ENCODE measurements around the gene LSM5.

LSM5 gene

DNA sequence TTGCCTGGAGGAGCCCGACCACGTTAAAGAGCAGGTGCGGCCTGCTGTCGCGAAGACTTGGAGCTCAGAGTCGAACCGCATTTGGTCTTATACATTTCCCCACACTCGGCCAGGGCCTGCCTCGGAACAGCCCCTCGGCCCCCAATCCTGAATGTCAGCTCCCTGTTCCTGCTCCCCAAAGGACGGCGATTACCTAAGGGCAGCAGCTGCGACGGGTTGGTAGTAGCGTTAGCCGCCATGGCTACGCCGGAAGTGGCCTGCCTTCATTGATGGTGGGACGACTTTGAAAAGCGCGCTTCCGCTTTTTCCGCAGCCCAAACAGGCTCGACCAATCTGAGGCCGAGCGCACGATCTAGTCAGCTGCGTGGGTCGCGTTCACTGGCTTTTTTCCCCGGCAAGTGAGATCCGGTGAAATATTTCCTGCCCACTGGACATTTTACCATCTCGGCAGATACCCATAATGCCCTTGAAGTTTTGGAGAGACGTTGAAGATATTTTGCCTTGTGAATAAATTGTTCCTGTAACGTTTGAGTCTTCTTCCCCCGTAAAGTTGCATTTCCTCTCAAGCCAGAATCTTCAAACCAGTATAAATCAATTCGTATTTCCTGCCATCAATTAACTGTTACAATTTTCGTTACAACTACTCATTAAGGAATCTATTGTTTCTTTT, at the start of gene LSM5:
Gene LSM5, minus strand, starts transcription at position 254 of the 670 bp plus-strand sequence. Its CDS starts 15 bp downstream, at position 239.
- Mint-ChIP-seq H3K27me3 (no peaks in the 10 kb centered on the region), H3K4me3 (peak within 1 kb of the TSS; percentile 98), H3K4me1 (peaks cover 16% of the 10 kb centered on the region)

DNA sequence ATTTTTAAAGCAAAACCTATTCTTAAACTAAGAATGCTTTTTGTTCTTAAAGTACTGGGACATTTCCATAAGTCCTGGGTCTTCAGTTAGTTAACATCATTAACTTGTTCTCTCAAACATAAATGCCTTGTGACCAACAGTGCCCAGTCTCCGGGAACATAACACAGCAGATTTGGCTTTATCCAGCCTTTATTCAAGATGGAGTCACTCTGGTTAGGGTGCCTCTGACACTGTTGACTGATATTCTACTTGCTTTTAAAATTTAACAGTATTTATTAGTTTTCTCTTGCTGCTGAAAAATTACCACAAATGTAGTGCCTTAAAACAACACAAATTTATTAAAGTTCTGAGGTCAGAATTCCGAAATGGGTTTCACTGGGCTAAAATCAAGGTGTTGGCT, 49.2 kb upstream of the LSM5 start:
- Mint-ChIP-seq H3K4me1 (peaks cover 8% of the 10 kb centered on the region), H3K36me3 (peaks cover 3% of the 10 kb centered on the region), H3K27ac (peak overlapping the region; percentile 45)

More for the DNA sequence above, at the start of gene LSM5:
- Mint-ChIP-seq H3K36me3 (peaks cover 10% of the 10 kb centered on the region), H3K27ac (peak within 1 kb of the TSS; percentile 98), H3K9me3 (no peaks in the 10 kb centered on the region)
- DNase-seq (ENCODE audit: low spot score in 2 of 2) (peak; percentile 82 to 84), ATAC-seq (ENCODE audit: low read depth) (peak; percentile 78)

DNA sequence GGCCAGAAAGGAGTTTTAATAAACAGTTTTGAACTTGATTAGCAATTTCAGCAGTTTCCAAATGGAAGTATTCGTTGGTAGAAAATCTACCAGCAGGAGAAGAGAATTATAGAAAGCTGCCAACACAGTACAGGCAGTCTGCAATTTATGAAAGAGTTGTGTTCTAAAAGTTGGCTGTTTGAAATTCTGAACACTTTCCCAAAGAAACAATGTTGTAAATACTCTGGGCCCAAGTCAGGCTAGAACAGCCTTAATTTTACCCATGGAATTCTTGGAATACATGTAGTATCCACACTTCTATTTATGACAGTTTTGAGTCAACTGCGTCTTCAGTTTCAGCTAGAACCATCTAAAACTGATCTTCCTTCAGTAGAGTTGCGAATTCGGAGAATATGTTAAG, 47.6 kb upstream of the LSM5 start:
- DNase-seq (ENCODE audit: low spot score in 2 of 2), result no peak
- H3K4me1 Mint-ChIP-seq, result peaks cover 8% of the 10 kb centered on the region
- ATAC-seq (ENCODE audit: low read depth), result no peak
- no peaks in the 10 kb centered on the region for H3K9me3 Mint-ChIP-seq
- H3K36me3 Mint-ChIP-seq, result no peaks in the 10 kb centered on the region
- H3K27me3 Mint-ChIP-seq, result no peaks in the 10 kb centered on the region
- H3K4me3 Mint-ChIP-seq, result no peak overlapping the region
- H3K27ac Mint-ChIP-seq, result no peak overlapping the region

More for the DNA sequence above, 49.2 kb upstream of the LSM5 start:
- H3K4me3 Mint-ChIP-seq, result no peak overlapping the region
- ATAC-seq (ENCODE audit: low read depth) (no peak), DNase-seq (ENCODE audit: low spot score in 2 of 2) (no peak)
- H3K27me3 Mint-ChIP-seq, result no peaks in the 10 kb centered on the region
- H3K9me3 Mint-ChIP-seq, result no peaks in the 10 kb centered on the region

DNA sequence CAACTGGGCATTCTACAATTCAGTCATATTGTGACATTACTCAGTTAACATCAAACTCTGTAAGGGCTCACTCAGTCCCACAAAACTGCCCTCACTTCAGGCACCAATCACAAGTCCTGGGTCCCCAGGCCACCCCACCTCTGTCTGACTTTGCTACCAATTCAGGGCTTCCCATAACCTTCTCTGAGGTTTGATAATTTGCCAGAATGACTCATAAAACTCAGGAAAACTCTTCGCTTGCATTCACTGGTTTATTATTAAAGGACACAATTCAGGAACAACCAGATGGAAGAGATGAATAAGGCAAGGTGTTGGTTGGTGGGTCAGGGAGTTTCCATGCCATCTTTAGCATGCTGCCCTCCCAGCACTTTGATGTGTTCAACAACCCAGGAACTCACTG, 46.4 kb upstream of the LSM5 start:
- peaks cover 8% of the 10 kb centered on the region for H3K4me1 Mint-ChIP-seq
- no peak for DNase-seq (ENCODE audit: low spot score in 2 of 2)

DNA sequence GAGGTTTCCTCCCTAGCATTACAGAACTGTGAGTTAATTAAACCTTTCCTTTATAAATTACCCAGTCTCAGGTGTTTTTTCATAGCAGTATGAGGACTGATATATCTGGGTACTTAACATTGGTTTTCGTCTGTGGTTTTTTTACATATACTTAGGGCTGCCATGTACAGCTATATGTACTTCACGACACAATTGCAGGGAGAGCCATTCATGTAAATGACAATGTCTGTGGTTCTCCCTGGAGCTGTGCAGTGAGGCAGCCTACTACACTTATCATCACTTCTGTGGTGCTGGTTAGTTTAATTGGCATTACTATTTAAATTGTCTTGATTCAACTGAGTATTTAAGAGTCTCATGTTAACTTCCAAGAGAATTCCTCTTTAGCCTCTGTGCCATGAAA, 45.8 kb upstream of the LSM5 start:
- Mint-ChIP-seq H3K27ac (peak overlapping the region; percentile 17), H3K36me3 (peaks cover 3% of the 10 kb centered on the region), H3K4me3 (no peak overlapping the region), H3K27me3 (no peaks in the 10 kb centered on the region), H3K9me3 (no peaks in the 10 kb centered on the region), H3K4me1 (peaks cover 8% of the 10 kb centered on the region)
- ATAC-seq (ENCODE audit: low read depth) (no peak), DNase-seq (ENCODE audit: low spot score in 2 of 2) (no peak)

More for the DNA sequence above, 46.4 kb upstream of the LSM5 start:
- peak overlapping the region; percentile 38 for H3K27ac Mint-ChIP-seq
- no peaks in the 10 kb centered on the region for H3K36me3 Mint-ChIP-seq
- no peaks in the 10 kb centered on the region for H3K27me3 Mint-ChIP-seq
- H3K4me3 Mint-ChIP-seq, result no peak overlapping the region
- no peaks in the 10 kb centered on the region for H3K9me3 Mint-ChIP-seq
- no peak for ATAC-seq (ENCODE audit: low read depth)

DNA sequence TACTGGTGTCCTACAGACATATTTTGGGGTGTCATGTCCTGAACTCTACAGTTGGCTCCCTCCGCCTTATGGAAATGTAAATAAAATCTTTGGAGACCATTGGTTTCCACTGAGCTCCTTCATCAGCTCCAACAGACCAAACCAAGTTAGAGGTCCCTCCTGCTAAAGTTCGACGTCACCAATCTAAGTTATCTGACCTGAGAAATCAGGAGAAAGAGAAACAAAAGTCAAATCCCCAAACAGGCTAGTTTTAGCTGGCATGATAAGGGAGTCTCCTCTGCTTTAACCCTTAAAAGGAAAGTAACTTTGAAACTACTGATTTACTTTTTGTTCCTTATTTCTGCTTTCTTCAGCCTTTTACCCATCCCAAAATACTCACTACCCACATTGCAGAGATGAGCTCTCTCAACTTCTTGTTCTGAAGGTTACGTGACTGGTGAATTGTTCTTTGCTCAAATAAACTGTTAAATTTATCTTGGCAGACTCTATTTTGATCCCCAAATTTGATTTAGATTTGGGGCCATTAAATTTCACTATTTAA, 45.1 kb upstream of the LSM5 start:
- DNase-seq (ENCODE audit: low spot score in 2 of 2), result no peak

DNA sequence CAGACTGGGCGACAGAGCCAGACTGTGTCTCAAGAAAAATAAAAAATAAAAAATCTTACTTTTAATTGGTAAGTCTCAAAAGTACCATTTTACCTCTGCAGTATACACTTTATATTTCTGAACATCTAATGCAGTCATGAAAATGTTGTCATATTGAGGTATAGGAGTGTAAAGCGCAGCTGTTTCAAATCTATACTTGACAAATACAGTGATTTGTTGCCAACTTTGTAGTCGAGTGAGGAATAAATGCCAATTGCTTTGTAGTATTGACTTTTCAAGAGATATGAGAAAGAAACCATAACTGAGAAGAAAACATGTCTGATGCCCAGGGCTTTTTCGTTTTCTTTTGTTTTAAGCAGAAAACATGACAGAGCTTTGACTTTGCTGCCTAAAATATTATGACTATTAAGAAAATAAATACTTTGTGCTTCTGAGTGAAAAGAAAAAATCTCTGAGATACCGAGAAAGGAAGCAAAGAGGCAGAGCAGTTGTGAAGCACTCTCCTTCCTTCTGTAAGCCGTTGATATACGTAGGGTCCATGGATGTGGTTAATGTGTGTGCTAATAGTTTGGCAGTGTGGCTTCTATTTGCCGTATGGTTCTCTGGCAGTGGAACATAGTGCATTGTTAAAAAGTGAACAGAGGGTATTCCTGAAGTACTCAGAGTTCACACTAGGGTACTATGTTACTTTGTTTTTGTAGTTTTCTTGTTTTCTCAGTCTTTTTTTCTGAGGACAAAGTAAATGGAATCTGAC, 43.3 kb upstream of the LSM5 start:
- Mint-ChIP-seq H3K36me3 (peaks cover 3% of the 10 kb centered on the region), H3K9me3 (no peaks in the 10 kb centered on the region), H3K4me1 (peaks cover 6% of the 10 kb centered on the region), H3K4me3 (no peak overlapping the region), H3K27me3 (no peaks in the 10 kb centered on the region), H3K27ac (no peak overlapping the region)
- ATAC-seq (ENCODE audit: low read depth), result no peak
- no peak for DNase-seq (ENCODE audit: low spot score in 2 of 2)

More for the DNA sequence above, 45.1 kb upstream of the LSM5 start:
- Mint-ChIP-seq H3K27me3 (no peaks in the 10 kb centered on the region), H3K9me3 (no peaks in the 10 kb centered on the region), H3K4me1 (peaks cover 7% of the 10 kb centered on the region), H3K4me3 (no peak overlapping the region), H3K27ac (peak overlapping the region; percentile 50), H3K36me3 (peaks cover 3% of the 10 kb centered on the region)
- ATAC-seq (ENCODE audit: low read depth), result no peak

DNA sequence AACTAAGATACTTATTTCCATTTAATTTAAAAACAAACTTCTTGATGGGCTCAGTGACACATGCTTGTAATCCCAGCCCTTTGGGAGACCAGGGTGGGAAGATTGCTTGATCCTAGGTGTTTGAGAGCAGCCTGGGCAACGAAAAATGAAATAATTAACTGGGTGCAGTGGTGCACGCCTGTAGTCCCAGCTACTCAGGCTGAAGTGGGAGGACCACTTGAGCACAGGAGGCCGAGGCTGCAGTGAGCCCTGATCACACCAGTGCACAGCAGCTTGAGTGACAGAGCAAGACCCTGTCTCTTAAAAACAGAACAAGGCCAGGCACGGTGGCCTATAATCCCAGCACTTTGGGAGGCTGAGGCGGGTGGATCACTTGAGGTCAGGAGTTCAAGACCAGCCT, 42.5 kb upstream of the LSM5 start:
- H3K27ac Mint-ChIP-seq, result no peak overlapping the region
- no peaks in the 10 kb centered on the region for H3K9me3 Mint-ChIP-seq
- H3K4me1 Mint-ChIP-seq, result peaks cover 6% of the 10 kb centered on the region
- H3K27me3 Mint-ChIP-seq, result no peaks in the 10 kb centered on the region
- H3K4me3 Mint-ChIP-seq, result no peak overlapping the region
- H3K36me3 Mint-ChIP-seq, result peaks cover 3% of the 10 kb centered on the region
- ATAC-seq (ENCODE audit: low read depth), result no peak
- DNase-seq (ENCODE audit: low spot score in 2 of 2), result no peak

DNA sequence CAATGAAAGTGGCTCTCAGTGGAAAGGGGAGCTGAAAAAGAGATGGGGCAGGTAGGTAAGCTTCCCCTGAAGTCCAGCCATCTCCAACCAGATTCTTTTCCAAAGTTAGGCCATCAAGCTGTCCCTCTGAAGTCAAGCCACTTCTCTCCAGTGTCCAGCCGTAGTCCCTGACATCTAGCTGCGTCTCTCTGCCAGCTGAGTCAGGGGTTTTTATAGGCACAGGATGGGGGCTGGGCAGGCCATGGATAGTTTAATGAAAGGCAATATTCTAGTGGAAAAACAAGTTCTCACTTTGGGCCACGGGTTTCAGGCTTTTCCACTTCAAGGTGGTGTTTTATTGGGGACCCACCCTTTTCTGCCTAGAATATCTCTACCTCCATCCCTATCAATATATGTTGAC, 41.9 kb upstream of the LSM5 start:
- peaks cover 6% of the 10 kb centered on the region for H3K4me1 Mint-ChIP-seq
- no peaks in the 10 kb centered on the region for H3K9me3 Mint-ChIP-seq
- no peak for ATAC-seq (ENCODE audit: low read depth)
- H3K27ac Mint-ChIP-seq, result no peak overlapping the region
- DNase-seq (ENCODE audit: low spot score in 2 of 2), result no peak
- H3K36me3 Mint-ChIP-seq, result peaks cover 3% of the 10 kb centered on the region
- no peaks in the 10 kb centered on the region for H3K27me3 Mint-ChIP-seq
- no peak overlapping the region for H3K4me3 Mint-ChIP-seq

DNA sequence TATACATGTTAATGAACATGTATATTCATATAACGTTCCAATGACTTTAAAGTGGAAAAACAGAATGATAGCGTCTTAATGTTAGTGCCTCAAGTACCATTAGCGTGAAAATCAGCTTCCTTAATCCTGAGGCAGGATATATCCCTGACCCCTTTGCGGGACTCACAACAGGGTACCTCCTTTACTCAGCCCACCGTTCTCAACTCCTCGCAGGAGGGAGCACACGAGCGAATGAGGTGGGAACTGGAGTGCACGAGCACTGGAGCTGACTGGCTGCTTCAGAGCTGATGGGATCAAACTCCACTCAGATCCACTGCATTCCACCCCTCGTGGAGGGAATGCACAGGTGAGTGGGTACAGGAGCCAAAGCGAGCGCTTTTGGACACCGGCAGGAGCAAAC, 41.2 kb upstream of the LSM5 start:
- Mint-ChIP-seq H3K9me3 (no peaks in the 10 kb centered on the region), H3K4me1 (peaks cover 6% of the 10 kb centered on the region), H3K27ac (no peak overlapping the region), H3K4me3 (no peak overlapping the region), H3K36me3 (peaks cover 3% of the 10 kb centered on the region), H3K27me3 (no peaks in the 10 kb centered on the region)
- ATAC-seq (ENCODE audit: low read depth) (no peak), DNase-seq (ENCODE audit: low spot score in 2 of 2) (no peak)

DNA sequence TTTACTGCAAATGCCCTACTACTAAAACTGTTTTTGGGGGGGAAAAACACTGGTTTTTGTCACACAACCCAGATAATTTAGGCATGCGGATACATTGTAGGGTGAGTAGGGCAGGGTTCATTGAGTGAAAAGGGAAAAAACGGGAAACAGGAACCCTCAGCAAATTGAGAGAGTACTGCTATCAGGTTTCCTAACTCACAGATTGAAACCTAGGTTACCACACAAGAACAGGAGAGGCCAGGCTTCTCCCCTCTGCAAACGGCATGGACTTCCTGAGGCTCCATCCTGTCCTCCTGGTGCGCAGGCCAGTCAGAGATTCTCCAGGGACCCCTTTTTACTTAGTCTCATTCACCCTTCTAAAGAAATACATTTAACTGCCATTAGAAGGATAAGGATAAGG, 35.7 kb upstream of the LSM5 start:
- Mint-ChIP-seq H3K27ac (no peak overlapping the region), H3K4me1 (peaks cover 17% of the 10 kb centered on the region), H3K9me3 (peaks cover 6% of the 10 kb centered on the region), H3K27me3 (no peaks in the 10 kb centered on the region), H3K36me3 (peaks cover 14% of the 10 kb centered on the region), H3K4me3 (no peak overlapping the region)
- DNase-seq (ENCODE audit: low spot score in 2 of 2) (no peak), ATAC-seq (ENCODE audit: low read depth) (no peak)

DNA sequence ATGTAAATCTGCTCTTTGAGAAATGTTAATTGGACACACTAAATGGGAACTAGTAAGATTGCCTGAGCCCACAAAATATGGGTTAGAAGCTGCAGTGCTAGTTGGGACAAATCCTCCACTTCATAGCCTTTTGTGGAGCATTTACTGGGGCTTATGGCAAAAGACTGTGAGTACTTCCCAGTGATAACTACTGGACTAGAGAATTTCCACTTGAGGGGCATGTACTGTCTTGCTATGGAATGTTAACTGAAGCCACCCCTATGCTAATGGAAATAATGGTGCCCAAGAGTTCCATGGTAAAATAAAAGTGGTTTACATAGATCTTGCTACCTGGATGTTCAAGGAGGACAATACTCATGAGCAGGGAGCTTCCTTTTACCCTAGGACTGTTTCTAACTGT, 34.5 kb upstream of the LSM5 start:
- no peak for ATAC-seq (ENCODE audit: low read depth)
- H3K27me3 Mint-ChIP-seq, result no peaks in the 10 kb centered on the region
- H3K4me1 Mint-ChIP-seq, result peaks cover 18% of the 10 kb centered on the region
- H3K9me3 Mint-ChIP-seq, result peaks cover 8% of the 10 kb centered on the region
- H3K27ac Mint-ChIP-seq, result no peak overlapping the region
- no peak for DNase-seq (ENCODE audit: low spot score in 2 of 2)
- peaks cover 25% of the 10 kb centered on the region for H3K36me3 Mint-ChIP-seq
- H3K4me3 Mint-ChIP-seq, result no peak overlapping the region

DNA sequence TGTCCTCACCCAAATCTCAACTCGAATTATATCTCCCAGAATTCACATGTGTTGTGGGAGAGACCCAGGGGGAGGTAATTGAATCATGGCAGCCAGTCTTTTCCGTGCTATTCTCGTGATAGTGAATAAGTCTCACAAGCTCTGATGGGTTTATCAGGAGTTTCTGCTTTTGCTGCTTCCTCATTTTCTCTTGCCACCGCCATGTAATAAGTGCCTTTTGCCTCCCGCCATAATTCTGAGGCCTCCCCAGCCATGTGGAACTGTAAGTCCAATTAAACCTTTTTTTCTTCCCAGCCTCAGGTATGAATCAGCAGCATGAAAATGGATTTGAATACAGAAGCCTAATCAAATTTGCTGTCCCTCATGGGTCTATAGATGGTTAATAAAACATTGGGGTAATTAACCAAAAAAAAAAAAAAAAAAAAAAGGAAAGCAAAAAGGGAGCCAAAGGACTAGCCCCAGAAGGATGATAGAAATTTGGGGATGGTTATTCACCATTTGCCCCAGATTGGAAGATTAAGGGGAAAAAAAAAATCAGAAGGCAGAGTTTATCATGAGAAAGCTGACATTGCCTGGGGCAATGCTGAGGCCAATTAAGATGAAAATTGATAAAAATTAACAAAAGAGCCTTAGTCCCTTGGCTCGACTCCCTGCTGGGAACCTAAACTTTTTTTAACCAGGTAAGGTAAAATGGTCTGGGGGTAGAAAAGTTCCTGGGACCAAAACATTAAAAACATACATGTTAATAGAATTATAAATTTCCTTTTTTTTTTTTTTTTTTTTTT, 32.8 kb upstream of the LSM5 start:
- ATAC-seq (ENCODE audit: low read depth) (no peak), DNase-seq (ENCODE audit: low spot score in 2 of 2) (no peak)
- Mint-ChIP-seq H3K27me3 (no peaks in the 10 kb centered on the region), H3K36me3 (peaks cover 25% of the 10 kb centered on the region), H3K4me1 (peaks cover 15% of the 10 kb centered on the region), H3K27ac (no peak overlapping the region), H3K4me3 (no peak overlapping the region), H3K9me3 (peaks cover 8% of the 10 kb centered on the region)

DNA sequence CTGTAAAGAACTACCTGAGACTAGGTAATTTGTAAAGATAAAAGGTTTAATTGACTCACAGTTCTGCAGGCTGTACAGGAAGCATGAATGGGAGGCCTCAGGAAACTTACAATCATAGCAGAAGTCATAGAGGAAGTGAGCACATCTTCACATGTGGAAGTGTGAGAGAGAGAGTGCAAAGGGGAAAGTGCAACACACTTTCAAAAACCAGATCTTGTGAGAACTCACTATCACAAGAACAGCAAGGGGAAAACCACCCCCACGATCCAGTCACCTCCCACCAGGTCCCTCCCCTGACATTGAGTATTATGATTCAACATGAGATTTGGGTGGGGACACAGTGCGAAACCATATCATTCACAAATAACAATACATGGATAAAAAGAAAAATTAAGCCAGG, 29.6 kb upstream of the LSM5 start:
- ATAC-seq (ENCODE audit: low read depth), result no peak
- Mint-ChIP-seq H3K4me1 (peaks cover 30% of the 10 kb centered on the region), H3K27me3 (no peaks in the 10 kb centered on the region), H3K4me3 (no peak overlapping the region), H3K9me3 (peaks cover 11% of the 10 kb centered on the region), H3K27ac (no peak overlapping the region), H3K36me3 (peaks cover 38% of the 10 kb centered on the region)
- no peak for DNase-seq (ENCODE audit: low spot score in 2 of 2)

All from memory B cell (primary cell).